ENCODE measurements around the gene RGS12. TPM values are rescaled to one million over a fixed set of nuclear protein-coding genes. Genes with fewer than 3 reads are reported as not detected.

The RGS12 gene
- total and polyA plus RNA-seq, 2 experiments from 2014 or later: 40.1 to 45.0 TPM

- no peak within 1 kb of the TSS for H3K4me3 ChIP-seq
- H3K9me3 ChIP-seq (ENCODE audit: low read depth): no peaks in the 10 kb centered on the region
- TF ChIP-seq CTCF (IDR thresholded peaks at IDR 0.05; ENCODE audit: low read depth, low read length): no peak
- H3K27me3 ChIP-seq: no peaks in the 10 kb centered on the region
- no peaks in the 10 kb centered on the region for H3K4me1 ChIP-seq (ENCODE audit: low read depth)
- H3K36me3 ChIP-seq: no peaks in the 10 kb centered on the region
- H3K27ac ChIP-seq: no peak within 1 kb of the TSS
- peak in 1 of 2 donors; percentile 50 for DNase-seq (ENCODE audit: low read depth in 1 of 2, low spot score in 1 of 2)
These were observed 43.8 kb upstream of the RGS12 start, which contains the start of gene MSANTD1 for GRCh38 chr4:3248811-3249661. Gene MSANTD1 (plus strand): TSS chr4:3249159. CDS start chr4:3249223, 64 bp downstream.

GRCh38 chr4:3249711-3250437 lies 42.9 kb upstream of the RGS12 start:
- Histone ChIP-seq H3K9me3 (ENCODE audit: low read depth) (no peaks in the 10 kb centered on the region), H3K36me3 (no peaks in the 10 kb centered on the region), H3K4me1 (ENCODE audit: low read depth) (no peaks in the 10 kb centered on the region), H3K27me3 (no peaks in the 10 kb centered on the region), H3K4me3 (no peak overlapping the region), H3K27ac (no peak overlapping the region)
- TF ChIP-seq CTCF (IDR thresholded peaks at IDR 0.05; ENCODE audit: low read depth, low read length): no peak
- no peak for DNase-seq (ENCODE audit: low read depth in 1 of 2, low spot score in 1 of 2)

- Histone ChIP-seq H3K27me3 (no peaks in the 10 kb centered on the region), H3K36me3 (no peaks in the 10 kb centered on the region), H3K9me3 (ENCODE audit: low read depth) (no peaks in the 10 kb centered on the region), H3K4me3 (no peak overlapping the region), H3K27ac (no peak overlapping the region), H3K4me1 (ENCODE audit: low read depth) (no peaks in the 10 kb centered on the region)
- no peak for DNase-seq (ENCODE audit: low read depth in 1 of 2, low spot score in 1 of 2)
- no peak for TF ChIP-seq CTCF (IDR thresholded peaks at IDR 0.05; ENCODE audit: low read depth, low read length)
These were observed 42.3 kb upstream of the RGS12 start for GRCh38 chr4:3250438-3250955.

GRCh38 chr4:3250956-3251690 lies 41.7 kb upstream of the RGS12 start:
- Histone ChIP-seq H3K27ac (no peak overlapping the region), H3K4me3 (no peak overlapping the region), H3K9me3 (ENCODE audit: low read depth) (no peaks in the 10 kb centered on the region), H3K4me1 (ENCODE audit: low read depth) (no peaks in the 10 kb centered on the region), H3K36me3 (no peaks in the 10 kb centered on the region), H3K27me3 (no peaks in the 10 kb centered on the region)
- no peak for TF ChIP-seq CTCF (IDR thresholded peaks at IDR 0.05; ENCODE audit: low read depth, low read length)
- DNase-seq (ENCODE audit: low read depth in 1 of 2, low spot score in 1 of 2): no peak

All from cardiac muscle cell (in vitro differentiated cells and primary cell).